HepG2 (cell line): ENCODE measurements around the gene TSPAN7. TPM values are rescaled to one million over a fixed set of nuclear protein-coding genes. Genes with fewer than 3 reads are reported as not detected.

Experiments used
- ATAC-seq: fragments of 200-7000 bp; cut with Tn5 transposase; 3 replicates; pipeline ENCODE4 v1.9.1; 2020; ENCODE audit warnings: mild to moderate bottlenecking, moderate library complexity
- BruUV-seq: library from RNA; stranded (reverse); fragments of 400-500 nt; replicated peaks from 2 replicates; lab custom pipeline; 2021; lab: Mats Ljungman, UMichigan
- CTCF ChIA-PET: fragments of 300-600 bp; formaldehyde crosslinking; extraction: SDS; loops from one replicate; lab custom pipeline; 2021; ENCODE audit warnings: low total read pairs, inconsistent platforms, low intra/inter-chr PET ratio; lab: Yijun Ruan, JAX
- POLR2A ChIA-PET: fragments of 350-600 bp; sonication (Branson Sonifier 250); formaldehyde crosslinking; loops from one replicate; lab custom pipeline; 2020; ENCODE audit warnings: antibody characterized with exemption, inconsistent platforms; lab: Yijun Ruan, JAX
- DNase-seq: peaks from one replicate; pipeline ENCODE4 v3.0.0-alpha.2; 2015; ENCODE audit warnings: low spot score
- FAIRE-seq: peaks from 3 replicates; lab custom pipeline; 2011; peaks lifted over from hg19 to GRCh38; lab: Jason Lieb, UNC
- H2AFZ ChIP-seq: one replicate; pipeline ENCODE4 v1.6.1; 2011; ENCODE audit warnings: low read length, inconsistent platforms
- H3K27ac ChIP-seq: fragments of 300-600 bp; 3 replicates; pipeline ENCODE4 v1.8.0; 2011; ENCODE audit warnings: mixed run types, mild to moderate bottlenecking, mixed read lengths, low read length, inconsistent platforms; ENCODE audit not compliant: insufficient read depth; ENCODE audit errors: extremely low read length
- H3K27me3 ChIP-seq, 2 experiments: fragments of 200-600 bp in 1 of 2; 2 replicates in 1 of 2; 3 replicates in 1 of 2; pipeline versions ENCODE4 v1.6.0 to v1.8.0; 2011; ENCODE audit warnings: low read length in 2 of 2, mild to moderate bottlenecking in 2 of 2, moderate library complexity in 2 of 2, inconsistent platforms in 1 of 2; ENCODE audit not compliant: insufficient read depth in 2 of 2, control insufficient read depth in 1 of 2
- H3K36me3 ChIP-seq, 2 experiments: fragments of 200-600 bp in 1 of 2; replicated peaks in 1 of 2; 2 replicates in 1 of 2; 3 replicates in 1 of 2; pipeline versions ENCODE4 v1.5.1 to v1.8.0; 2011; ENCODE audit warnings: low read length in 2 of 2, inconsistent platforms in 1 of 2; ENCODE audit not compliant: insufficient read depth in 2 of 2, control insufficient read depth in 1 of 2
- H3K4me1 ChIP-seq: 2 replicates; pipeline ENCODE4 v1.5.1; 2012; ENCODE audit warnings: low read length, inconsistent platforms; ENCODE audit not compliant: insufficient read depth
- H3K4me2 ChIP-seq: 2 replicates; pipeline ENCODE4 v1.6.0; 2011; ENCODE audit warnings: low read depth, low read length, inconsistent platforms
- H3K4me3 ChIP-seq, 3 experiments: fragments of 200-600 bp in 1 of 3; sonication (generic), shearing (Covaris generic) in 1 of 3; replicated peaks in 1 of 3; 2 replicates each; pipeline ENCODE4 v1.5.1; 2011 to 2016; ENCODE audit warnings: low read length in 3 of 3, inconsistent platforms in 2 of 3, low read depth in 2 of 3, mild to moderate bottlenecking in 2 of 3, control low read depth in 1 of 3, mixed read lengths in 1 of 3; ENCODE audit not compliant: insufficient read depth in 1 of 3
- H3K79me2 ChIP-seq: one replicate; pipeline ENCODE4 v1.6.1; 2011; ENCODE audit warnings: low read length, inconsistent platforms; ENCODE audit not compliant: insufficient read depth
- H3K9ac ChIP-seq: 2 replicates; pipeline ENCODE4 v1.6.0; 2011; ENCODE audit warnings: mild to moderate bottlenecking, low read depth, low read length, inconsistent platforms; ENCODE audit not compliant: insufficient read depth
- H3K9me3 ChIP-seq: 2 replicates; pipeline ENCODE4 v1.5.1; 2012; ENCODE audit warnings: mild to moderate bottlenecking, low read length
- H4K20me1 ChIP-seq: 2 replicates; pipeline ENCODE4 v1.6.0; 2011; ENCODE audit warnings: inconsistent platforms, mild to moderate bottlenecking, low read length, moderate library complexity; ENCODE audit not compliant: insufficient read depth
- CC2D1A ChIP-seq: sonication (generic); formaldehyde crosslinking; IDR thresholded peaks from 2 replicates; pipeline ENCODE4 v1.8.1; 2023; ENCODE audit warnings: mild to moderate bottlenecking, missing genetic modification reagents
- HDAC6 ChIP-seq: fragments of 200-600 bp; sonication (generic); IDR thresholded peaks from 2 replicates; pipeline ENCODE4 v1.7.0; 2017; ENCODE audit warnings: mild to moderate bottlenecking, antibody characterized with exemption, low read length, low read depth
- HMG20A ChIP-seq: IDR thresholded peaks from 2 replicates; pipeline ENCODE4 v1.6.1; 2016; ENCODE audit warnings: borderline replicate concordance
- KLF6 ChIP-seq: IDR thresholded peaks from 2 replicates; pipeline ENCODE4 v1.8.0; 2016; ENCODE audit warnings: missing biosample characterization, missing genetic modification reagents
- MXI1 ChIP-seq: IDR thresholded peaks from 3 replicates; pipeline ENCODE4 v1.6.1; 2012; ENCODE audit warnings: low read depth, low read length, inconsistent platforms, borderline replicate concordance
- NCOA5 ChIP-seq: sonication (generic); formaldehyde crosslinking; IDR thresholded peaks from 2 replicates; pipeline ENCODE4 v1.4.0; 2020; ENCODE audit warnings: missing genetic modification reagents
- NR2F1 ChIP-seq, 2 experiments: fragments of 450-650 bp in 1 of 2; formaldehyde crosslinking in 1 of 2; IDR thresholded peaks; 2 replicates each; pipeline versions ENCODE4 v1.5.0 to v1.6.1; 2016 to 2020; ENCODE audit warnings: mild to moderate bottlenecking in 1 of 2, missing compliant biosample characterization in 1 of 2, missing genetic modification reagents in 1 of 2, moderate library complexity in 1 of 2
- SNAI1 ChIP-seq: sonication (generic); formaldehyde crosslinking; IDR thresholded peaks from 2 replicates; pipeline ENCODE4 v1.5.0; 2020; ENCODE audit warnings: mild to moderate bottlenecking, missing genetic modification reagents, borderline replicate concordance
- SRSF4 ChIP-seq: fragments of 200-400 bp; formaldehyde crosslinking; IDR thresholded peaks from one replicate; pipeline ENCODE4 v1.6.1; 2018; ENCODE audit warnings: mild to moderate bottlenecking, low read depth, low read length, moderate library complexity; ENCODE audit not compliant: poor library complexity, severe bottlenecking
- ZMAT3 ChIP-seq: sonication (generic); formaldehyde crosslinking; conservative IDR thresholded peaks from 2 replicates; pipeline ENCODE4 v1.7.0; 2021; ENCODE audit warnings: missing genetic modification reagents
- ZNF230 ChIP-seq: sonication (generic); formaldehyde crosslinking; IDR thresholded peaks from 2 replicates; pipeline ENCODE4 v1.4.0; 2020; ENCODE audit warnings: mild to moderate bottlenecking, missing genetic modification reagents
- ZNF232 ChIP-seq: sonication (generic); formaldehyde crosslinking; IDR thresholded peaks from 2 replicates; pipeline ENCODE4 v1.4.0; 2020; ENCODE audit warnings: missing genetic modification reagents, borderline replicate concordance
- ZNF407 ChIP-seq: sonication (generic); formaldehyde crosslinking; IDR thresholded peaks from one replicate; pipeline ENCODE4 v1.5.1; 2020; ENCODE audit warnings: mild to moderate bottlenecking, missing genetic modification reagents; ENCODE audit errors: not compliant biosample characterization
- ZNF446 ChIP-seq: sonication (generic); formaldehyde crosslinking; IDR thresholded peaks from 2 replicates; pipeline ENCODE4 v1.5.0; 2020; ENCODE audit warnings: mild to moderate bottlenecking, missing genetic modification reagents
- ZNF552 ChIP-seq: sonication (generic); formaldehyde crosslinking; IDR thresholded peaks from 2 replicates; pipeline ENCODE4 v1.9.0; 2022; ENCODE audit warnings: missing genetic modification reagents, mild to moderate bottlenecking, borderline replicate concordance
- WGBS: methylation state at CpG from one replicate; pipeline ENCODE4 v1.1.6; 2017; ENCODE audit warnings: low lambda C conversion rate; 5-methylcytosine and 5-hydroxymethylcytosine counted together
- in situ Hi-C: cut with HindIII; loops from 2 replicates; pipeline ENCODE4 v1.10.0; 2017; ENCODE audit warnings: low pct_unique_long_range_greater_than_20kb; ENCODE audit not compliant: extremely low pct_ligation_motif_present
- intact Hi-C: fragments of 100-400 bp; cut with micrococcal nuclease; formaldehyde crosslinking; loops from one replicate; pipeline ENCODE4 v1.10.0; 2022; ENCODE audit not compliant: unreplicated experiment
- polyA plus RNA-seq, 8 experiments: library from polyadenylated mRNA; depleted of rRNA in 3 of 8; stranded (reverse) in 7 of 8; unstranded in 1 of 8; fragments of >200 nt; fragmentation: Illumina TruSeq in 4 of 8; extraction: Trizol in 4 of 8; gene quantifications; 2 replicates each; pipeline versions ENCODE4 v1.2.1 to v1.2.3, GENCODE V29; 2011 to 2016; ENCODE audit warnings: low read depth in 4 of 8, missing spikeins in 1 of 8, mixed read lengths in 1 of 8; ENCODE audit not compliant: insufficient read depth in 1 of 8
- total RNA-seq, 5 experiments: library from RNA; depleted of rRNA; stranded (reverse); fragments of >200 nt; fragmentation: Illumina TruSeq; extraction: Trizol; gene quantifications; 2 replicates each; pipeline ENCODE4 v1.2.3, GENCODE V29; 2016; ENCODE audit warnings: low read depth in 1 of 5
- TF ChIP-seq, protein P1 (sequence below): IDR thresholded peaks from 2 replicates; pipeline ENCODE4 v1.6.1; 2018; ENCODE audit warnings: missing genetic modification reagents

TSPAN7 gene
- total and polyA plus RNA-seq, 2 of the 13 experiments (the other 11 are each of a cell fraction or from before 2014, with no cell fraction given) = 21.4 to 47.1 TPM

DNA sequence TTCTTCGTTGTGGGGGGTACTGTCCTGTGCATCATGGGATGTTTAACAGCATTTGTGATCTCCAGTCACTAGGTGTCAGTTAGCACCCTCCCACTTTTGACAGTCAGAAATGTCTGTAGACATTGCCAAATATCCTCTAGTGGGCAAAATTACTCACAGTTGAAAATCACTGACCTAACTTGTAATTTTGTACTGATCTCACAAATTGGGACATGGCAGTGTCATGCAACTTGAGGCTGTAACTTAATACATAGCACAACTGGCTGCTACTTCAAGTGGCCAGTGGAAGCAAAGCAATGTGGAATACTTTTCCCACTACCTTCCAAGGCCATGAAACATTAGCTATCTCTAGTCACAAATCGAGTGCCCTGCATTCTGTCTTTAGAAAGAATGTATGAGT lies 23.2 kb upstream of the TSPAN7 start (continued):
- TF ChIP-seq HDAC6 (no peak), MXI1 (no peak), ZNF230 (CRISPR knock-in tag) (no peak), SRSF4 (no peak), CC2D1A (no peak), SNAI1 (CRISPR knock-in tag) (no peak), ZNF552 (CRISPR knock-in tag) (no peak), ZNF446 (CRISPR knock-in tag) (no peak), ZMAT3 (CRISPR knock-in tag) (no peak), NR2F1 (CRISPR knock-in tag; IDR thresholded peaks at IDR 0.05) (no peak), ZNF232 (no peak)

- no peak overlapping the region for H2AFZ ChIP-seq
- H4K20me1 ChIP-seq = no peaks in the 10 kb centered on the region
- no peak overlapping the region for H3K27ac ChIP-seq
- no TSS peak for BruUV-seq
- FAIRE-seq (no peak), ATAC-seq (no peak), DNase-seq (no peak)
- H3K9ac ChIP-seq = no peak overlapping the region
- H3K4me1 ChIP-seq = no peaks in the 10 kb centered on the region
- no CpG with 5 or more reads among the region's 1 CpG for WGBS
- no peaks in the 10 kb centered on the region for H3K27me3 ChIP-seq
- ChIA-PET CTCF (no interaction called here), POLR2A (no interaction called here)
- H3K9me3 ChIP-seq = no peaks in the 10 kb centered on the region
- no peaks in the 10 kb centered on the region for H3K79me2 ChIP-seq
- no peaks in the 10 kb centered on the region for H3K36me3 ChIP-seq
- intact Hi-C loops (no loop called here), in situ Hi-C loops (no loop called here)
- H3K4me3 ChIP-seq = no peak overlapping the region
- H3K4me2 ChIP-seq = no peak overlapping the region
- no peak for TF ChIP-seq HMG20A (CRISPR knock-in tag)
- no peak for TF ChIP-seq KLF6 (CRISPR knock-in tag)
- no peak for TF ChIP-seq NCOA5 (CRISPR knock-in tag)
- no peak for TF ChIP-seq ZNF407
- TF ChIP-seq, protein P1, sequence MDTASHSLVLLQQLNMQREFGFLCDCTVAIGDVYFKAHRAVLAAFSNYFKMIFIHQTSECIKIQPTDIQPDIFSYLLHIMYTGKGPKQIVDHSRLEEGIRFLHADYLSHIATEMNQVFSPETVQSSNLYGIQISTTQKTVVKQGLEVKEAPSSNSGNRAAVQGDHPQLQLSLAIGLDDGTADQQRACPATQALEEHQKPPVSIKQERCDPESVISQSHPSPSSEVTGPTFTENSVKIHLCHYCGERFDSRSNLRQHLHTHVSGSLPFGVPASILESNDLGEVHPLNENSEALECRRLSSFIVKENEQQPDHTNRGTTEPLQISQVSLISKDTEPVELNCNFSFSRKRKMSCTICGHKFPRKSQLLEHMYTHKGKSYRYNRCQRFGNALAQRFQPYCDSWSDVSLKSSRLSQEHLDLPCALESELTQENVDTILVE (CRISPR knock-in tag) = no peak
Observed at GRCh38 chrX:38539748-38540147, 21.6 kb upstream of the TSPAN7 start.
